Activated T-helper 2 cell treated with anti-CD3 and anti-CD28 coated beads, Interferon-gamma antibody, Interleukin-2, Interleukin-4, amounts not matched to agents 10 μg/mL and 5 μg/mL and 100 μg/mL, durations not matched to agents 14 hours and 24 hours and 36 hours (primary cell): Measurements from ENCODE around the gene ANKIB1. TPM values are rescaled to one million over a fixed set of nuclear protein-coding genes. Genes with fewer than 3 reads are reported as not detected.
A peak's percentile ranks its signal among the peaks of the same experiment; 100 is the strongest.
"Not testable (repeated sequence)": the region's sequence is repeated elsewhere in the genome, so short reads cannot be mapped to it uniquely, and the experiment has no call there.

Experiments used
- DNase-seq: peaks from one replicate; pipeline ENCODE4 v3.0.0; 2021; ENCODE audit warnings: low spot score
- H3K27ac Mint-ChIP-seq: one replicate; pipeline ENCODE4 v1.8.0; 2021; ENCODE audit warnings: mixed read lengths
- H3K27me3 Mint-ChIP-seq: one replicate; pipeline ENCODE4 v1.8.0; 2021; ENCODE audit warnings: low read depth, mixed read lengths
- H3K36me3 Mint-ChIP-seq: one replicate; pipeline ENCODE4 v1.8.0; 2021; ENCODE audit warnings: low read depth, mixed read lengths
- H3K4me1 Mint-ChIP-seq: one replicate; pipeline ENCODE4 v1.8.0; 2021; ENCODE audit warnings: low read depth, mixed read lengths
- H3K4me3 Mint-ChIP-seq: one replicate; pipeline ENCODE4 v1.8.0; 2021; ENCODE audit warnings: low read depth, mild to moderate bottlenecking, moderate library complexity, mixed read lengths
- H3K9me3 Mint-ChIP-seq: one replicate; pipeline ENCODE4 v1.8.0; 2021; ENCODE audit warnings: mixed read lengths
- intact Hi-C: fragments of 100-400 bp; cut with micrococcal nuclease; formaldehyde crosslinking; loops from one replicate; pipeline ENCODE4 v1.15.1; 2023
- total RNA-seq: library from RNA; stranded (reverse); gene quantifications from 2 replicates; pipeline ENCODE4 v1.2.3, GENCODE V29; 2022

The ANKIB1 gene
- total RNA-seq, 1 donor from 2014 or later, result 55.0 TPM

GRCh38 chr7:92425311-92425947 lies 179.7 kb downstream of the ANKIB1 start:
- no peak overlapping the region for H3K4me3 Mint-ChIP-seq
- intact Hi-C loops, result no loop called here

GRCh38 chr7:92427193-92427592 lies 181.4 kb downstream of the ANKIB1 start:
- H3K9me3 Mint-ChIP-seq, result no peaks in the 10 kb centered on the region
- no peak overlapping the region for H3K27ac Mint-ChIP-seq
- H3K27me3 Mint-ChIP-seq, result peaks cover 10% of the 10 kb centered on the region
- DNase-seq, result no peak
- no peaks in the 10 kb centered on the region for H3K36me3 Mint-ChIP-seq
- H3K4me1 Mint-ChIP-seq, result peaks cover 19% of the 10 kb centered on the region
- H3K4me3 Mint-ChIP-seq, result no peak overlapping the region
- intact Hi-C loops, result no loop called here

More at GRCh38 chr7:92425311-92425947, 179.7 kb downstream of the ANKIB1 start:
- Mint-ChIP-seq H3K27ac (no peak overlapping the region), H3K9me3 (no peaks in the 10 kb centered on the region), H3K4me1 (peaks cover 19% of the 10 kb centered on the region), H3K27me3 (peaks cover 7% of the 10 kb centered on the region), H3K36me3 (no peaks in the 10 kb centered on the region)
- DNase-seq, result no peak

GRCh38 chr7:92432299-92432946 lies 186.6 kb downstream of the ANKIB1 start:
- DNase-seq, result no peak
- Mint-ChIP-seq H3K4me3 (no peak overlapping the region), H3K4me1 (peaks cover 5% of the 10 kb centered on the region), H3K36me3 (no peaks in the 10 kb centered on the region), H3K9me3 (no peaks in the 10 kb centered on the region), H3K27me3 (peaks cover 4% of the 10 kb centered on the region), H3K27ac (no peak overlapping the region)
- intact Hi-C loops, result no loop called here

GRCh38 chr7:92433019-92433418 lies 187.2 kb downstream of the ANKIB1 start:
- H3K4me1 Mint-ChIP-seq, result peaks cover 5% of the 10 kb centered on the region
- intact Hi-C loops, result no loop called here

GRCh38 chr7:92435542-92435941 lies 189.8 kb downstream of the ANKIB1 start:
- no peak overlapping the region for H3K27ac Mint-ChIP-seq
- H3K9me3 Mint-ChIP-seq, result no peaks in the 10 kb centered on the region
- no peak overlapping the region for H3K4me3 Mint-ChIP-seq
- no peaks in the 10 kb centered on the region for H3K4me1 Mint-ChIP-seq
- H3K27me3 Mint-ChIP-seq, result peaks cover 2% of the 10 kb centered on the region
- DNase-seq, result no peak
- no peaks in the 10 kb centered on the region for H3K36me3 Mint-ChIP-seq
- intact Hi-C loops, result no loop called here

More at GRCh38 chr7:92433019-92433418, 187.2 kb downstream of the ANKIB1 start:
- Mint-ChIP-seq H3K27me3 (peaks cover 4% of the 10 kb centered on the region), H3K4me3 (no peak overlapping the region), H3K36me3 (no peaks in the 10 kb centered on the region), H3K27ac (no peak overlapping the region), H3K9me3 (no peaks in the 10 kb centered on the region)
- DNase-seq, result no peak

GRCh38 chr7:92436612-92437445 lies 191.1 kb downstream of the ANKIB1 start:
- H3K9me3 Mint-ChIP-seq, result no peaks in the 10 kb centered on the region
- no peaks in the 10 kb centered on the region for H3K27me3 Mint-ChIP-seq
- H3K4me3 Mint-ChIP-seq, result no peak overlapping the region
- H3K36me3 Mint-ChIP-seq, result no peaks in the 10 kb centered on the region
- no peak overlapping the region for H3K27ac Mint-ChIP-seq
- no peaks in the 10 kb centered on the region for H3K4me1 Mint-ChIP-seq
- no peak for DNase-seq
- intact Hi-C loops, result no loop called here

GRCh38 chr7:92437956-92438491 lies 192.2 kb downstream of the ANKIB1 start:
- H3K4me3 Mint-ChIP-seq, result no peak overlapping the region
- no peaks in the 10 kb centered on the region for H3K4me1 Mint-ChIP-seq
- intact Hi-C loops, result no loop called here
- no peaks in the 10 kb centered on the region for H3K9me3 Mint-ChIP-seq
- no peaks in the 10 kb centered on the region for H3K36me3 Mint-ChIP-seq
- peaks cover 2% of the 10 kb centered on the region for H3K27me3 Mint-ChIP-seq
- DNase-seq, result no peak
- no peak overlapping the region for H3K27ac Mint-ChIP-seq

GRCh38 chr7:92442720-92443119 lies 196.9 kb downstream of the ANKIB1 start:
- intact Hi-C loops, result loop anchor here (10.0 kb wide), 1 partner anchor 1358 kb away; no protein-coding TSS in a partner anchor

GRCh38 chr7:92446869-92447344 lies 201.1 kb downstream of the ANKIB1 start:
- peaks cover 2% of the 10 kb centered on the region for H3K27me3 Mint-ChIP-seq
- H3K27ac Mint-ChIP-seq, result peak overlapping the region; percentile 86
- peaks cover 15% of the 10 kb centered on the region for H3K4me1 Mint-ChIP-seq
- no peaks in the 10 kb centered on the region for H3K9me3 Mint-ChIP-seq
- H3K36me3 Mint-ChIP-seq, result peaks cover 19% of the 10 kb centered on the region
- DNase-seq, result no peak
- intact Hi-C loops, result loop anchor here (1.0 to 10.0 kb wide), 8 partner anchors 23 to 1362 kb away; partner anchors contain the start of genes AKAP9, ANKIB1, CYP51A1 and KRIT1
- peak overlapping the region; percentile 80 for H3K4me3 Mint-ChIP-seq

More at GRCh38 chr7:92442720-92443119, 196.9 kb downstream of the ANKIB1 start:
- H3K27me3 Mint-ChIP-seq, H3K4me1 Mint-ChIP-seq, H3K36me3 Mint-ChIP-seq, H3K4me3 Mint-ChIP-seq, H3K9me3 Mint-ChIP-seq, H3K27ac Mint-ChIP-seq, DNase-seq: not testable (repeated sequence)

GRCh38 chr7:92447345-92448204 lies 201.8 kb downstream of the ANKIB1 start, which contains the start of gene GATAD1:
Gene GATAD1 (plus strand): TSS chr7:92447482. CDS start chr7:92447730, 248 bp downstream.
- intact Hi-C loops, result loop anchor here (1.0 to 10.0 kb wide), 9 partner anchors 23 to 1363 kb away; partner anchors contain the start of genes AKAP9, ANKIB1, CYP51A1 and KRIT1
- peak; percentile 79 for DNase-seq
- H3K27me3 Mint-ChIP-seq, result peaks cover 1% of the 10 kb centered on the region
- no peaks in the 10 kb centered on the region for H3K9me3 Mint-ChIP-seq
- H3K4me1 Mint-ChIP-seq, result peaks cover 15% of the 10 kb centered on the region
- H3K4me3 Mint-ChIP-seq, result peak within 1 kb of the TSS; percentile 85
- H3K36me3 Mint-ChIP-seq, result peaks cover 25% of the 10 kb centered on the region
- peak within 1 kb of the TSS; percentile 90 for H3K27ac Mint-ChIP-seq

- no peaks in the 10 kb centered on the region for H3K27me3 Mint-ChIP-seq
- peak overlapping the region; percentile 90 for H3K27ac Mint-ChIP-seq
- H3K9me3 Mint-ChIP-seq, result no peaks in the 10 kb centered on the region
Measured at GRCh38 chr7:92448205-92448747, 202.5 kb downstream of the ANKIB1 start.

More at GRCh38 chr7:92448205-92448747, 202.5 kb downstream of the ANKIB1 start:
- H3K4me3 Mint-ChIP-seq, result peak overlapping the region; percentile 85
- H3K36me3 Mint-ChIP-seq, result peaks cover 26% of the 10 kb centered on the region
- peak; percentile 54 for DNase-seq
- H3K4me1 Mint-ChIP-seq, result peaks cover 15% of the 10 kb centered on the region
- intact Hi-C loops, result loop anchor here (2.0 to 10.0 kb wide), 3 partner anchors 81 to 1363 kb away; partner anchors contain the start of genes AKAP9, PEX1 and RBM48
